Measurements from ENCODE around the gene CENPP.

The CENPP gene

GRCh38 chr9:92295827-92296258 is 29.9 kb upstream of the CENPP start:
- no peaks in the 10 kb centered on the region for H3K9me3 ChIP-seq
- in situ Hi-C loops (cut with MboI; ENCODE audit: low sequenced_read_pairs): no loop called here
- no peaks in the 10 kb centered on the region for H3K27me3 ChIP-seq (ENCODE audit: low read depth)
- H3K4me1 ChIP-seq: peaks cover 19% of the 10 kb centered on the region
- H3K36me3 ChIP-seq (replicated peaks): peaks cover 48% of the 10 kb centered on the region
- no peak for DNase-seq (ENCODE audit: low spot score in 2 of 2)
- no peak overlapping the region for H3K4me3 ChIP-seq

GRCh38 chr9:92297611-92298010 is 28.1 kb upstream of the CENPP start:
- Histone ChIP-seq H3K27me3 (ENCODE audit: low read depth) (no peaks in the 10 kb centered on the region), H3K4me3 (no peak overlapping the region), H3K36me3 (replicated peaks) (peaks cover 56% of the 10 kb centered on the region), H3K9me3 (no peaks in the 10 kb centered on the region), H3K4me1 (peaks cover 11% of the 10 kb centered on the region)
- no peak for DNase-seq (ENCODE audit: low spot score in 2 of 2)
- in situ Hi-C loops (cut with MboI; ENCODE audit: low sequenced_read_pairs): no loop called here

- in situ Hi-C loops (cut with MboI; ENCODE audit: low sequenced_read_pairs): no loop called here
Observed at GRCh38 chr9:92298036-92298435, 27.7 kb upstream of the CENPP start.

DNA sequence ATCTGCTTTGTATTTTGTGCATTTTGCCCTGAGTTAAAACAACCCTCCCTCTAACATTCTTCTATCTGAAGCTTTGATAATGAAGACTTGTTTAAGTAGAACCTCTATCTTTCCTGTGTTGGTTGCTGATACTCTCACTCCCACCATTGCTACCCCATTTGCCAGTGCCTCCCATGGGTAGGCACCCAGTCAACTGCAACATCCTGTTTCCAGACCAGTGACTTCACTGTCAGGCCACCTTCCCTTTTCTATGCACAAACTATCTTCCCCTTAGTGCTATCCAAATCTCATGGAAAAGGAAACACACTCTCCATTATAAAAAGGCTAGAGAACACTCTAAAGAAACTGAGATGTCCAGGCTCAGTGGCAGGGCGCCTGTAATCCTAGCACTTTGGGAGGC is 26.6 kb upstream of the CENPP start:
- Histone ChIP-seq H3K4me1 (peaks cover 9% of the 10 kb centered on the region), H3K9me3 (no peaks in the 10 kb centered on the region), H3K36me3 (replicated peaks) (peaks cover 66% of the 10 kb centered on the region), H3K4me3 (no peak overlapping the region), H3K27me3 (ENCODE audit: low read depth) (no peaks in the 10 kb centered on the region)
- DNase-seq (ENCODE audit: low spot score in 2 of 2): no peak
- in situ Hi-C loops (cut with MboI; ENCODE audit: low sequenced_read_pairs): no loop called here

More at GRCh38 chr9:92298036-92298435, 27.7 kb upstream of the CENPP start:
- Histone ChIP-seq H3K27me3 (ENCODE audit: low read depth) (no peaks in the 10 kb centered on the region), H3K4me1 (peaks cover 11% of the 10 kb centered on the region), H3K9me3 (no peaks in the 10 kb centered on the region), H3K36me3 (replicated peaks) (peaks cover 60% of the 10 kb centered on the region), H3K4me3 (no peak overlapping the region)
- no peak for DNase-seq (ENCODE audit: low spot score in 2 of 2)

GRCh38 chr9:92300936-92301335 is 24.8 kb upstream of the CENPP start:
- H3K4me3 ChIP-seq: no peak overlapping the region
- H3K9me3 ChIP-seq: no peaks in the 10 kb centered on the region
- in situ Hi-C loops (cut with MboI; ENCODE audit: low sequenced_read_pairs): no loop called here
- peaks cover 84% of the 10 kb centered on the region for H3K36me3 ChIP-seq (replicated peaks)
- DNase-seq (ENCODE audit: low spot score in 2 of 2): no peak
- H3K4me1 ChIP-seq: no peaks in the 10 kb centered on the region
- H3K27me3 ChIP-seq (ENCODE audit: low read depth): no peaks in the 10 kb centered on the region

DNA sequence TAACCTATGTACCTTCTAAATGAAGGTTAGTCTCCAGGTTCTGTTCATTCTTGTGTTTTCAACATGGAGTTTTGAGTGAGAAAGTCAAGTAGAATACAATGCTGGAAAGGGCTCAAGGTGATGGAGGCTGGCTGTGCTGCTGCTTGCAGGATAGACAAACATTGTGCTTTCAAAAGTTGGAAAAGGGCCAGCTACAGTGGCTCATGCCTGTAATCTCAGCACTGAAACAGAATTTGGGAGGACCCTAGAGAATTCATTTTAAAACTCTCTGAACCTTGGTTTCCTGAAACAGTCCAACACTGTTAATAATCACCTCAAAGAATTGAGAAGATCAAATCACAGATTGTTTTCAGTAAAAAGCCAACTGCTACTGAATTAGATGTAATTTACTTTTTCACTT is 16.9 kb upstream of the CENPP start:
- Histone ChIP-seq H3K9me3 (no peaks in the 10 kb centered on the region), H3K36me3 (replicated peaks) (peaks cover 88% of the 10 kb centered on the region), H3K4me3 (no peak overlapping the region), H3K4me1 (peaks cover 4% of the 10 kb centered on the region; the same call in 1 of the 2 replicates), H3K27me3 (ENCODE audit: low read depth) (no peaks in the 10 kb centered on the region)
- DNase-seq (ENCODE audit: low spot score in 2 of 2): no peak
- in situ Hi-C loops (cut with MboI; ENCODE audit: low sequenced_read_pairs): no loop called here

GRCh38 chr9:92310562-92310961 is 15.2 kb upstream of the CENPP start:
- H3K4me3 ChIP-seq: no peak overlapping the region
- H3K36me3 ChIP-seq (replicated peaks): peaks cover 73% of the 10 kb centered on the region
- H3K9me3 ChIP-seq: no peaks in the 10 kb centered on the region
- H3K27me3 ChIP-seq (ENCODE audit: low read depth): no peaks in the 10 kb centered on the region
- in situ Hi-C loops (cut with MboI; ENCODE audit: low sequenced_read_pairs): no loop called here
- no peak for DNase-seq (ENCODE audit: low spot score in 2 of 2)
- H3K4me1 ChIP-seq: peaks cover 4% of the 10 kb centered on the region; the same call in 1 of the 2 replicates

DNA sequence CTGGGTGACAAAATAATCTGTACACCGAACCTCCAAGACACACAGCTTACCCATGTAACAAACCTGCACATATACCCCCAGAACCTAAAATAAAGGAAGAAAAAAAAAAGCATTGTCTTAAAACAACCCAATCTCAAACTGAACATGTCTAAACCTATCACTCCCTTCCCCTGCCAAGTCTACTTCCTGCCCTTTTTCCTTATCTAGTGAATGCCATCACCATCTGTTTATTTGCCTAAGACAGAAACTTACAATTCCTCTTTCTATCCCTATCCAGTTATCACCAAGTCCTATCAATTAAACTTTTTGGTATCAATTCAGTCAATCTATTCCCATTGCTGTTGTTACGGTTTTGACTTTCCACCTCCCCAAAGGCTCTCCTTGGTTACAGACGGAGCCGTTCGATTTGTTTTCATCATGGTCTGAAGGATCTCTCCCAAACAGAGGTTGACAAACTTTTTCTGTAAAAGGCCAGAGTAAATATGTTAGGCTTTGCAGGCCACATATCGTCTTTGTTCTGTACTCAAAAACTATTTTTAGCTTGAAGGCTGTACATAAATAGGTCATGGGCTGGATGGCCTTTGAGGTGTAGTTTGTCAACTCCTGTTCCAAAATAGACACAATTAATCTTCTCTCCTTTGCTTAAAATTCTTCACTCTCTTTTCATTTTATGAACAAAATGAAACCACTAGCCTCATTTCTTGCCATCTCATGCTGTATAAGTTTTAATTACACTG is 12.7 kb upstream of the CENPP start:
- H3K4me3 ChIP-seq: no peak overlapping the region
- in situ Hi-C loops (cut with MboI; ENCODE audit: low sequenced_read_pairs): no loop called here
- no peaks in the 10 kb centered on the region for H3K27me3 ChIP-seq (ENCODE audit: low read depth)
- DNase-seq (ENCODE audit: low spot score in 2 of 2): no peak
- no peaks in the 10 kb centered on the region for H3K9me3 ChIP-seq
- H3K4me1 ChIP-seq: peaks cover 4% of the 10 kb centered on the region; the same call in 1 of the 2 replicates
- peaks cover 70% of the 10 kb centered on the region for H3K36me3 ChIP-seq (replicated peaks)

GRCh38 chr9:92313624-92314012 is 12.1 kb upstream of the CENPP start:
- in situ Hi-C loops (cut with MboI; ENCODE audit: low sequenced_read_pairs): no loop called here
- no peaks in the 10 kb centered on the region for H3K9me3 ChIP-seq
- no peak overlapping the region for H3K4me3 ChIP-seq
- peaks cover 4% of the 10 kb centered on the region; the same call in 1 of the 2 replicates for H3K4me1 ChIP-seq
- DNase-seq (ENCODE audit: low spot score in 2 of 2): no peak
- H3K36me3 ChIP-seq (replicated peaks): peaks cover 70% of the 10 kb centered on the region
- H3K27me3 ChIP-seq (ENCODE audit: low read depth): no peaks in the 10 kb centered on the region

DNA sequence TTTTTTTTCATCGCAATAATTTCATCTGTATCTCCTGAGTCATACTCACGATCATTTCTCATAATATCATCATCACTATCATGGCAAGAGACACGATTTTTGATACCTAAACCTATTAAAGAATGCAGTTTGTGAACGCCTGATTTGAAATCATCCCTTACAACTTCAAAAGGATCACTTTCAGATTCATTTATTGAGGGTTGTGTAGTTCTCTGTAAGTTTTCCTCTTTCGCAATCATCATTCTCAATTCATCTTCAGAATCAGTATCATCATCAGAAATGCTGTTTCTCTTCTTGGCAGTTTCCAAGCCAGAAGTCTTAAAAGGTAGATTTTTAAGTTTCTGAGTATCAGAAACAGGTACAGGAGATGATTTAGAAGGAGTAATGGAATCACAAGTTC is 10.3 kb upstream of the CENPP start:
- no peaks in the 10 kb centered on the region for H3K9me3 ChIP-seq
- in situ Hi-C loops (cut with MboI; ENCODE audit: low sequenced_read_pairs): no loop called here
- peaks cover 62% of the 10 kb centered on the region for H3K36me3 ChIP-seq (replicated peaks)
- no peak for DNase-seq (ENCODE audit: low spot score in 2 of 2)
- peaks cover 4% of the 10 kb centered on the region; the same call in 1 of the 2 replicates for H3K4me1 ChIP-seq
- H3K4me3 ChIP-seq: no peak overlapping the region
- no peaks in the 10 kb centered on the region for H3K27me3 ChIP-seq (ENCODE audit: low read depth)

DNA sequence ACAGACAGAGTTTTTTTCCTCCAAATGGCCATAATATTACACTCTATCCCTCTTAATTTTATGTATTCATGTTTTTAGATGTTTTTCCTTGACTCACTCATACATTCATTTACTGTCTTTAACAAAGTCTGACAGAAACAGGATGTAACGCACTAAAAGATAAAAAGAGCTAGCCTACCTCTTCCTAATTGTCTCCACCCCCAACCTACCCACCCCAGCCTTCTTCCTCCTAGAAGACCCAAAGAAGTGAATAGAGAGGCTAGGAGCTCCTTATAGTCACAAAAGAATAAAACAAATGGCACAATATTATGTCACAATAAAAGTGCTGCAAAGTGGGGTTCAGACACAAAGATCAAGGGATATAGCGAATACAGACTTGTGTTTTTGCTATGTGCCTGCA is 1.3 kb upstream of the CENPP start:
- H3K36me3 ChIP-seq (replicated peaks): peaks cover 27% of the 10 kb centered on the region
- H3K9me3 ChIP-seq: no peaks in the 10 kb centered on the region
- in situ Hi-C loops (cut with MboI; ENCODE audit: low sequenced_read_pairs): loop anchor here (10.0 kb wide), 1 partner anchor 310 kb away; no protein-coding TSS in a partner anchor
- DNase-seq (ENCODE audit: low spot score in 2 of 2): no peak
- no peaks in the 10 kb centered on the region for H3K27me3 ChIP-seq (ENCODE audit: low read depth)
- H3K4me3 ChIP-seq: peak overlapping the region; percentile 74
- peaks cover 9% of the 10 kb centered on the region; the same call in 1 of the 2 replicates for H3K4me1 ChIP-seq

- Histone ChIP-seq H3K36me3 (replicated peaks) (peaks cover 27% of the 10 kb centered on the region), H3K9me3 (no peaks in the 10 kb centered on the region), H3K4me1 (peaks cover 9% of the 10 kb centered on the region; the same call in 1 of the 2 replicates), H3K27me3 (ENCODE audit: low read depth) (no peaks in the 10 kb centered on the region), H3K4me3 (peak overlapping the region; percentile 74)
- in situ Hi-C loops (cut with MboI; ENCODE audit: low sequenced_read_pairs): loop anchor here (10.0 kb wide), 1 partner anchor 310 kb away; no protein-coding TSS in a partner anchor
- DNase-seq (ENCODE audit: low spot score in 2 of 2): peak in 1 of 2 experiments; percentile 20
Observed at GRCh38 chr9:92324889-92325268, 874 bp upstream of the CENPP start.

GRCh38 chr9:92325991-92326500 is 293 bp downstream of the CENPP start:
- Histone ChIP-seq H3K9me3 (no peaks in the 10 kb centered on the region), H3K4me1 (peaks cover 9% of the 10 kb centered on the region; the same call in 1 of the 2 replicates), H3K27me3 (ENCODE audit: low read depth) (no peaks in the 10 kb centered on the region), H3K4me3 (peak overlapping the region; percentile 74), H3K36me3 (replicated peaks) (peaks cover 23% of the 10 kb centered on the region)
- DNase-seq (ENCODE audit: low spot score in 2 of 2): no peak
- in situ Hi-C loops (cut with MboI; ENCODE audit: low sequenced_read_pairs): loop anchor here (10.0 kb wide), 1 partner anchor 309 kb away; no protein-coding TSS in a partner anchor

- H3K4me3 ChIP-seq: peak overlapping the region; percentile 74
- in situ Hi-C loops (cut with MboI; ENCODE audit: low sequenced_read_pairs): loop anchor here (10.0 kb wide), 1 partner anchor 307 kb away; no protein-coding TSS in a partner anchor
Observed at GRCh38 chr9:92327283-92327850, 1.6 kb downstream of the CENPP start.

More at GRCh38 chr9:92327283-92327850, 1.6 kb downstream of the CENPP start:
- H3K9me3 ChIP-seq: no peaks in the 10 kb centered on the region
- DNase-seq (ENCODE audit: low spot score in 2 of 2): no peak
- no peaks in the 10 kb centered on the region for H3K27me3 ChIP-seq (ENCODE audit: low read depth)
- H3K36me3 ChIP-seq (replicated peaks): peaks cover 13% of the 10 kb centered on the region
- peaks cover 9% of the 10 kb centered on the region; the same call in 1 of the 2 replicates for H3K4me1 ChIP-seq

All from HAP-1 (cell line).